ENCODE measurements around the gene ST8SIA2. TPM values are rescaled to one million over a fixed set of nuclear protein-coding genes. Genes with fewer than 3 reads are reported as not detected.
"Not testable (repeated sequence)": the region's sequence is repeated elsewhere in the genome, so short reads cannot be mapped to it uniquely, and the experiment has no call there.

ST8SIA2 gene
- total RNA-seq, 2 experiments from 2014 or later, result not detected

DNA sequence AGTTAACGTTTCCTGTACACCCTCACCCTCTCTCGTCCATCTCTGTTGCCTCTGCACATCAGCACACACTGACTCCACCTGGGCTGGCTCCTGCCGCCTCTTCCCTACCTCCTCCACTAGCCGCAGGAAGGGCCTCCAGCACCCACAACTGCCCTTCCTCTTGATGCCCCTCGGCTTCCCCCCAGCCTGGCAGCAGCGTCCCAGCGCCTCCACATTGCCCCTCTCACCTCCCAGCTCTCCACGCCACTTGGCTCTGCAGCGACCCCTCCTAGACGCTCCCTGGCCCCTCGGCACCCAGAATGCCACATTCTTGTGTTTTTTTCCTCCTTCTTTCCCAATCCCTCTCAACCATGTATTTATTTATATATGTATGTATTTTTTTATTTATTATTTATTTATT is 73.6 kb downstream of the ST8SIA2 start:
- no peak for ATAC-seq
- H3K4me3 Mint-ChIP-seq, result no peak overlapping the region
- ChIA-PET POLR2A (no interaction called here), CTCF (no interaction called here)
- no peak overlapping the region for H3K27ac Mint-ChIP-seq
- no peaks in the 10 kb centered on the region for H3K36me3 Mint-ChIP-seq (ENCODE audit: low read depth)
- intact Hi-C loops (cut with DNase I, micrococcal nuclease), result no loop called here
- no peaks in the 10 kb centered on the region for H3K4me1 Mint-ChIP-seq
- no peaks in the 10 kb centered on the region for H3K9me3 Mint-ChIP-seq (ENCODE audit: low read depth)
- DNase-seq, result no peak
- no peaks in the 10 kb centered on the region for H3K27me3 Mint-ChIP-seq

- no peaks in the 10 kb centered on the region for H3K36me3 Mint-ChIP-seq (ENCODE audit: low read depth)
- H3K4me1 Mint-ChIP-seq, result no peaks in the 10 kb centered on the region
- ChIA-PET POLR2A (no interaction called here), CTCF (no interaction called here)
- no peaks in the 10 kb centered on the region for H3K9me3 Mint-ChIP-seq (ENCODE audit: low read depth)
- H3K27me3 Mint-ChIP-seq, result no peaks in the 10 kb centered on the region
- H3K4me3 Mint-ChIP-seq, result no peak overlapping the region
- H3K27ac Mint-ChIP-seq, result no peak overlapping the region
- no peak for ATAC-seq
- no peak for DNase-seq
- intact Hi-C loops (cut with DNase I, micrococcal nuclease), result no loop called here
Observed at GRCh38 chr15:92468991-92469390, 75.3 kb downstream of the ST8SIA2 start.

- POLR2A ChIA-PET, result no interaction called here
- H3K4me1 Mint-ChIP-seq, result no peaks in the 10 kb centered on the region
Observed at GRCh38 chr15:92471288-92471687, 77.6 kb downstream of the ST8SIA2 start.

DNA sequence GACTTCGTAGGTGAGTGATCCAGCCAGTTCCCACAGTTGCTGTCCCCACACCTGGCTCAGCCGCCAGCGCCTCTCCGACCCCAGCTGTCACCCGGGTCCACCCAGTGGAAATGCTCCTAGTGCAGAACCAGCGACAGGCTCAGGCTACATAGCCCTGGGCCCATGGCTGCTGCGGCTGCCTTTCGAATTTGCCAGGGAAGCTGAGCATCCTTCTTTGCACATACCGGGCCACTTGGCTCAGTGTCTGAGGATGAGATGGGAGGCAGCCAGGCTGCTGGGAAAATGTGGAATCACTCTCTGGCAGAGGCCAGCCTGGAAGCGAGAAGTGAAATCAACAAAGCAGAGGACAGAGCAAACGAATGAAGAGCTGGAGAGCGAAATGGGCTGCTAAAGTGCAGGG is 80.1 kb downstream of the ST8SIA2 start:
- Mint-ChIP-seq H3K27ac (no peak overlapping the region), H3K36me3 (ENCODE audit: low read depth) (no peaks in the 10 kb centered on the region), H3K4me1 (no peaks in the 10 kb centered on the region), H3K27me3 (peaks cover 5% of the 10 kb centered on the region), H3K4me3 (no peak overlapping the region), H3K9me3 (ENCODE audit: low read depth) (no peaks in the 10 kb centered on the region)
- ATAC-seq (no peak), DNase-seq (no peak)
- ChIA-PET POLR2A (interaction anchor here (0.6 kb wide), 1 partner anchor 264 kb away, joined by 5 read pairs; no protein-coding TSS in a partner anchor), CTCF (interaction anchor here (1.2 kb wide), 1 partner anchor 241 kb away, joined by 3 read pairs; no protein-coding TSS in a partner anchor)
- intact Hi-C loops (cut with DNase I, micrococcal nuclease), result no loop called here

More at GRCh38 chr15:92471288-92471687, 77.6 kb downstream of the ST8SIA2 start:
- Mint-ChIP-seq H3K27ac (no peak overlapping the region), H3K9me3 (ENCODE audit: low read depth) (no peaks in the 10 kb centered on the region), H3K27me3 (no peaks in the 10 kb centered on the region), H3K4me3 (no peak overlapping the region), H3K36me3 (ENCODE audit: low read depth) (no peaks in the 10 kb centered on the region)
- intact Hi-C loops (cut with DNase I, micrococcal nuclease), result no loop called here
- no peak for DNase-seq
- no peak for ATAC-seq
- CTCF ChIA-PET, result interaction anchor here (0.9 kb wide), 1 partner anchor 11 kb away, joined by 3 read pairs; no protein-coding TSS in a partner anchor

- H3K36me3 Mint-ChIP-seq (ENCODE audit: low read depth); DNase-seq; ATAC-seq; H3K9me3 Mint-ChIP-seq (ENCODE audit: low read depth); CTCF ChIA-PET; H3K27me3 Mint-ChIP-seq; H3K4me3 Mint-ChIP-seq; intact Hi-C loops (cut with DNase I, micrococcal nuclease); POLR2A ChIA-PET; H3K4me1 Mint-ChIP-seq; H3K27ac Mint-ChIP-seq: not testable (repeated sequence)
Observed at GRCh38 chr15:92479730-92480129, 86.0 kb downstream of the ST8SIA2 start.

DNA sequence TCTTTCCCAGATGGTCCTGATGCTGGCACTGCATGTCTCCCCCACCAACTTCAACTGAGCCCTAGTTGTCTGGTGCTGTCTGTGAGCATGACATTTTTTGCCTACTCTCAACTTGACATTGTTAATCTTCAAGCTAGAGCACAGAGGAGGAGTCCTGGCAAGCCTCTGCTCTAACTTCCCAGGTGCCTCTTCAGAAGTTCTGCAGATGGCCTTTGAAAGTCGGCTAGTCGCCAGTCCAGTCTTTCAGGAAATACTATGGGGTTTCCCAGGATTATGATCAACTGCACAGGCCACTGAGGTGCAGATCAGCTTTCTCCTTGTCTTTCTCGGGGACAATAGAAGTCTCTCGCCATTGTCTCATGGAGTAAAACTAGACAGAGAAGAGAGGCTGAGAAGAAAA is 86.7 kb downstream of the ST8SIA2 start:
- H3K36me3 Mint-ChIP-seq (ENCODE audit: low read depth), result no peaks in the 10 kb centered on the region
- peaks cover 9% of the 10 kb centered on the region for H3K27me3 Mint-ChIP-seq
- CTCF ChIA-PET, result interaction anchor here (0.7 kb wide), 1 partner anchor 389 kb away, joined by 3 read pairs; no protein-coding TSS in a partner anchor

GRCh38 chr15:92485441-92485840 is 91.8 kb downstream of the ST8SIA2 start:
- Mint-ChIP-seq H3K9me3 (ENCODE audit: low read depth) (peaks cover 4% of the 10 kb centered on the region), H3K36me3 (ENCODE audit: low read depth) (no peaks in the 10 kb centered on the region), H3K4me1 (no peaks in the 10 kb centered on the region), H3K27ac (no peak overlapping the region), H3K27me3 (peaks cover 11% of the 10 kb centered on the region), H3K4me3 (no peak overlapping the region)
- no peak for ATAC-seq
- POLR2A ChIA-PET, result no interaction called here
- DNase-seq, result no peak
- CTCF ChIA-PET, result no interaction called here
- intact Hi-C loops (cut with DNase I, micrococcal nuclease), result no loop called here

More for the DNA sequence above, 86.7 kb downstream of the ST8SIA2 start:
- intact Hi-C loops (cut with DNase I, micrococcal nuclease), result no loop called here
- POLR2A ChIA-PET, result no interaction called here
- H3K9me3 Mint-ChIP-seq (ENCODE audit: low read depth), result no peaks in the 10 kb centered on the region
- no peaks in the 10 kb centered on the region for H3K4me1 Mint-ChIP-seq
- no peak overlapping the region for H3K27ac Mint-ChIP-seq
- ATAC-seq (no peak), DNase-seq (no peak)
- H3K4me3 Mint-ChIP-seq, result no peak overlapping the region

- H3K9me3 Mint-ChIP-seq (ENCODE audit: low read depth), result peaks cover 4% of the 10 kb centered on the region
- CTCF ChIA-PET, result no interaction called here
- no peaks in the 10 kb centered on the region for H3K4me1 Mint-ChIP-seq
- POLR2A ChIA-PET, result no interaction called here
- no peak overlapping the region for H3K27ac Mint-ChIP-seq
- no peak overlapping the region for H3K4me3 Mint-ChIP-seq
- no peaks in the 10 kb centered on the region for H3K36me3 Mint-ChIP-seq (ENCODE audit: low read depth)
- H3K27me3 Mint-ChIP-seq, result peaks cover 8% of the 10 kb centered on the region
- no peak for DNase-seq
- ATAC-seq, result no peak
- intact Hi-C loops (cut with DNase I, micrococcal nuclease), result no loop called here
Observed at GRCh38 chr15:92492551-92493115, 99.0 kb downstream of the ST8SIA2 start.

- Mint-ChIP-seq H3K9me3 (ENCODE audit: low read depth) (peaks cover 2% of the 10 kb centered on the region), H3K27me3 (peaks cover 9% of the 10 kb centered on the region), H3K4me3 (no peak overlapping the region), H3K27ac (no peak overlapping the region), H3K4me1 (no peaks in the 10 kb centered on the region), H3K36me3 (ENCODE audit: low read depth) (no peaks in the 10 kb centered on the region)
- ATAC-seq, result no peak
- no peak for DNase-seq
- ChIA-PET CTCF (no interaction called here), POLR2A (interaction anchor here (0.6 kb wide), 1 partner anchor 370 kb away, joined by 3 read pairs; no protein-coding TSS in a partner anchor)
- intact Hi-C loops (cut with DNase I, micrococcal nuclease), result no loop called here
Observed at GRCh38 chr15:92494806-92495336, 101.2 kb downstream of the ST8SIA2 start.

- Mint-ChIP-seq H3K27me3 (peaks cover 10% of the 10 kb centered on the region), H3K9me3 (ENCODE audit: low read depth) (no peaks in the 10 kb centered on the region), H3K27ac (no peak overlapping the region), H3K4me1 (no peaks in the 10 kb centered on the region), H3K36me3 (ENCODE audit: low read depth) (no peaks in the 10 kb centered on the region), H3K4me3 (no peak overlapping the region)
- ChIA-PET CTCF (no interaction called here), POLR2A (no interaction called here)
- DNase-seq (no peak), ATAC-seq (no peak)
- intact Hi-C loops (cut with DNase I, micrococcal nuclease), result no loop called here
Observed at GRCh38 chr15:92495446-92495845, 101.8 kb downstream of the ST8SIA2 start.

DNA sequence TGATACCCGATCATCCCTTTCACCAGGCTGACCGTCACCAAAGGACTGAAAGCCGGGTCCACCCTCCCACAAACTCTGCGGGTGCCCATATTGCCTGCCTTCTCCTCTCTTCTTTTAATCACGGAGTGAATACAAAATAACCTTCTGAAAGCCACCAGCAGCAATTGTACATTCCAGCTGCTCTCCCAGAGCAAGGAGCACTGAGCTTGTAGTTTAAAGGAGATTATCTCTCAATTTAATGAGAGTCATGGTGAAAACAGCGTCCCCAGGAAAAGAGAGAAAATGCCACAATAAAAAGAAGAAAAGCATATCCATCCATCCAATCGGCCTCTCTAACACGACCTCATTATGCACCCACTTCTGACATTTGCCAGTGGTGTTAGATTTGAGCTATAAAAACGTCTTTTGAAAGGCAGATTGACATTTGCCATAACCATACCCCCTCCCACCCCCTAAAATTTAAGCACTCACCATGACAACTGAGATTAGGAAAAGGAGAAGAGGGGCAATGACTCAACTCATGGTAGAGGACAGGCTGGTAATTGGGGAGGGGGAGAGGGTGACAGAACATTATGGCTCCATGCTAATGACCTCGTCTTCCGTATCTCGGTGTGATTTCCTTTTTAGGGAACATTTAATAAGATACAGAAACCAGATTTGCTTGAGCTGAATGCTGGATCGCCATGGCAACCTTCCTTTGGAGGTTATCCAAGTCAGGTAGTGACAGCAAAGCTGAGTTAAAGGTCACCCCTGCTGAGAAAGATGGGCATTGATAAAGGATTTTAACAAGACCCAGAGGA is 106.2 kb downstream of the ST8SIA2 start:
- Mint-ChIP-seq H3K27me3 (peaks cover 9% of the 10 kb centered on the region), H3K36me3 (ENCODE audit: low read depth) (no peaks in the 10 kb centered on the region), H3K4me3 (no peak overlapping the region), H3K4me1 (peaks cover 1% of the 10 kb centered on the region), H3K9me3 (ENCODE audit: low read depth) (no peaks in the 10 kb centered on the region), H3K27ac (no peak overlapping the region)
- DNase-seq (no peak), ATAC-seq (no peak)
- intact Hi-C loops (cut with DNase I, micrococcal nuclease), result no loop called here
- ChIA-PET CTCF (interaction anchor here (0.6 kb wide), 2 partner anchors 95 to 420 kb away, joined by 3 to 4 read pairs; no protein-coding TSS in a partner anchor), POLR2A (no interaction called here)

GRCh38 chr15:92502336-92502735 is 108.7 kb downstream of the ST8SIA2 start:
- ATAC-seq (no peak), DNase-seq (no peak)
- POLR2A ChIA-PET, result no interaction called here
- intact Hi-C loops (cut with DNase I, micrococcal nuclease), result no loop called here
- CTCF ChIA-PET, result no interaction called here
- no peak overlapping the region for H3K27ac Mint-ChIP-seq
- H3K4me3 Mint-ChIP-seq, result no peak overlapping the region
- peaks cover 7% of the 10 kb centered on the region for H3K27me3 Mint-ChIP-seq
- H3K9me3 Mint-ChIP-seq (ENCODE audit: low read depth), result peaks cover 2% of the 10 kb centered on the region
- H3K36me3 Mint-ChIP-seq (ENCODE audit: low read depth), result no peaks in the 10 kb centered on the region
- H3K4me1 Mint-ChIP-seq, result peaks cover 7% of the 10 kb centered on the region
